Coronary artery (tissue), 2 donors: ENCODE measurements around the gene SPIC.

ENCODE experiments used
- DNase-seq: peaks from one replicate; pipeline ENCODE4 v3.0.0-alpha.2; 2017; ENCODE audit warnings: low spot score
- H3K27ac ChIP-seq, 2 donors: fragments of 200-600 bp; sonication (generic); one replicate each; pipeline ENCODE4 v1.5.1; 2016 to 2019
- H3K4me3 ChIP-seq: fragments of 200-600 bp; sonication (generic); 2 replicates; pipeline ENCODE4 v1.5.1; 2016; ENCODE audit warnings: mild to moderate bottlenecking, moderate library complexity
- TF ChIP-seq, protein P1 (sequence below): fragments of 200-600 bp; sonication (generic); IDR thresholded peaks from one replicate; pipeline ENCODE4 v1.5.1; 2019; ENCODE audit warnings: antibody characterized with exemption

The SPIC gene

DNA sequence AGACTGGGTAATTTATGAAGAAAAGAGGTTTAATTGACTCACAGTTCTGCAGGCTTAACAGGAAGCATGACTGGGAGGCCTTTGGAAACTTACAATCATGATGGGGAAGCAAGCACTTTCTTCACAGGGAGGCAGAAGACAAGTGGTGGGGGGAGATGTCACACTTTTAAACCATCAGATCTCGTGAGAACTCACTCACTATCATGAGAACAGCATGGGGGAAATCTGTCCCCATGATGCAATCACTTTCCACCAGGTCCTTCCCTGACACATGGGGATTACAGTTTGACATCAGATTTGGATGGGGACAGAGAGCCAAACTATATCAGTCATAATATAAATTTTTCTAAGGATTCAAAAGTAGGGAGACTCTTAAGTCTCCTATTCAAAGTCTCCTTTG, 46.0 kb downstream of the SPIC start:
- no peak overlapping the region for H3K4me3 ChIP-seq
- TF ChIP-seq, protein P1, sequence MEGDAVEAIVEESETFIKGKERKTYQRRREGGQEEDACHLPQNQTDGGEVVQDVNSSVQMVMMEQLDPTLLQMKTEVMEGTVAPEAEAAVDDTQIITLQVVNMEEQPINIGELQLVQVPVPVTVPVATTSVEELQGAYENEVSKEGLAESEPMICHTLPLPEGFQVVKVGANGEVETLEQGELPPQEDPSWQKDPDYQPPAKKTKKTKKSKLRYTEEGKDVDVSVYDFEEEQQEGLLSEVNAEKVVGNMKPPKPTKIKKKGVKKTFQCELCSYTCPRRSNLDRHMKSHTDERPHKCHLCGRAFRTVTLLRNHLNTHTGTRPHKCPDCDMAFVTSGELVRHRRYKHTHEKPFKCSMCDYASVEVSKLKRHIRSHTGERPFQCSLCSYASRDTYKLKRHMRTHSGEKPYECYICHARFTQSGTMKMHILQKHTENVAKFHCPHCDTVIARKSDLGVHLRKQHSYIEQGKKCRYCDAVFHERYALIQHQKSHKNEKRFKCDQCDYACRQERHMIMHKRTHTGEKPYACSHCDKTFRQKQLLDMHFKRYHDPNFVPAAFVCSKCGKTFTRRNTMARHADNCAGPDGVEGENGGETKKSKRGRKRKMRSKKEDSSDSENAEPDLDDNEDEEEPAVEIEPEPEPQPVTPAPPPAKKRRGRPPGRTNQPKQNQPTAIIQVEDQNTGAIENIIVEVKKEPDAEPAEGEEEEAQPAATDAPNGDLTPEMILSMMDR = no peak
- no peak for DNase-seq

DNA sequence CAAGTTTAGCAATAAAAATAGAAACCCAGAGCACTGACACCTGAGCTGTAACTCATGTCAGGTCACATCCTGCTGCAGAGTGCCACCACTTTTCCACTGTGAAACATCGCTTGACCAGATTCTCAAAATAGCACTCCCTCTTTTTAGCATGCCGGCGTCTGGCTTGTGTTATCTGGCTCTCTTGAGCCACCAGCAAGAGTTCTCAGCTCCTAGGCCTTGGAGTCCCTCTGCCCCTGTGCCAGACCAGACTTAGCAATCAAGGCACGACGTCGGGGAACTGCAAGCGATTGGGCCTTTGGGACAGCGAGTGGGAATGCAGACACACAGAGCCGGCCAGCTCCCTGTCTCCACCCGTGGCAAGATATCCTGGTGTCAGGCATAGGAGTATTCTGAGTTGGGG, 52.5 kb downstream of the SPIC start:
- H3K27ac ChIP-seq = no peak overlapping the region
- TF ChIP-seq, protein P1 = no peak
- no peak overlapping the region for H3K4me3 ChIP-seq
- DNase-seq = no peak

More for the DNA sequence above, 46.0 kb downstream of the SPIC start:
- no peak overlapping the region for H3K27ac ChIP-seq

DNA sequence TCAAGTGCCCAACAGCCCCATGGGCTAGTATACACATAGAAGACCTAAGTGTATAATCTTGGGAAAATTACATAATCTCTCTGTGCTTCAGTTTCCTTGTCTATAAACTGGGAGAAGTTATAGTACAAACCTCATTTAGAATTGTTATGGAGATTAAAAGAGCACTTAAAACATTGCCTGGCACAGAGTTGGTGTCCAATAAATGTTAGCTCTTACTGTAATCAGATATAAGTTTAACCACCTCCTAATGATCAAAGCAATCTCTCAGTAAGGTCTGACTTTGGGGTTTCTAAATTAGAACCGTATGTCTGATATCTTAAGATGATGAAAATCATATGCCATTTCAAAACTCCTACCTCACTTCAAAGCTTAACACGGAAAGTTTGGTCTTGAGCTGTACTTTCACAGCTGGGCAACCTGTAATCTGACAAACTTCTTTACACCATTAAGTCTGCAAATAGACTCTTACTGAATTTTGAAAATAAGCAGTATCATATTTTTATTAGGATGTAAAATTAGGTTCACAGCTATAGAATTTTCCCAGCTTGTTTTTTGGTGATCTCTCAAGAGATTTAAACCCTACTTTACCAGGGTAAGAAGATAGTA, 61.0 kb downstream of the SPIC start:
- DNase-seq = no peak
- Histone ChIP-seq H3K4me3 (no peak overlapping the region), H3K27ac (no peak overlapping the region)
- TF ChIP-seq, protein P1 = no peak
